PC-3 (cell line): ENCODE results near the gene LMAN2.

Experiments
- CTCF ChIP-seq: fragments of 300-600 bp; sonication (generic); conservative IDR thresholded peaks from 2 replicates; pipeline ENCODE4 v1.5.1; 2017; ENCODE audit warnings: antibody characterized with exemption, low read depth, mild to moderate bottlenecking, low read length
- EZH2 ChIP-seq: fragments of 300-600 bp; sonication (generic); IDR thresholded peaks from one replicate; pipeline ENCODE4 v1.6.1; 2017; ENCODE audit warnings: antibody characterized with exemption, mild to moderate bottlenecking, low read length; ENCODE audit not compliant: unreplicated experiment
- EZH2phosphoT487 ChIP-seq: fragments of 300-600 bp; sonication (generic); IDR thresholded peaks from 2 replicates; pipeline ENCODE4 v1.6.1; 2018; ENCODE audit warnings: mild to moderate bottlenecking, antibody characterized with exemption, low read length, borderline replicate concordance

DNA sequence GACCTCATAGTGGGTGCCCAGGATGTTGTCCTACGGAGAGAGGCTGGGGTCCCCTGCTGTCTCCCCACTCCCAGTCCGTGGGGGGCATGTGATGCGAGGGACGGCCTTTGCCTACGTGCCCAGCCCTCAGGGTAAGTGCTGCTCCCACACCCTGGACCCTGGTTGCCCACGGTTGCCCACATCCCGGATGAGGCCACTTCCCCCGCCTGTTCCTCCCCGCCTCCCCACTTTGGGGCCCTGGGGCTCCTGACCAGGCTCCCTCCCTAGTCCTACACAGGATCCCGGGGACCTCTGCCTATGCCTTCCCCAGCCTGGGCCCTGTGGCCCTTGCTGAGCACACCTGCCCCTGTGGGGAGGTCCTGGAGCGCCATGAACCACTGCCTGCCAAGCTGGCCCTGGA lies 34.3 kb upstream of the LMAN2 start:
- TF ChIP-seq CTCF (no peak), EZH2 (no peak), EZH2phosphoT487 (no peak)
